ENCODE data around the gene PSMA1. TPM values are rescaled to one million over a fixed set of nuclear protein-coding genes. Genes with fewer than 3 reads are reported as not detected.
"Not testable (repeated sequence)": the region's sequence is repeated elsewhere in the genome, so short reads cannot be mapped to it uniquely, and the experiment has no call there.

The PSMA1 gene
- total RNA-seq, 2 donors from 2014 or later, result 71.3 to 73.5 TPM

DNA sequence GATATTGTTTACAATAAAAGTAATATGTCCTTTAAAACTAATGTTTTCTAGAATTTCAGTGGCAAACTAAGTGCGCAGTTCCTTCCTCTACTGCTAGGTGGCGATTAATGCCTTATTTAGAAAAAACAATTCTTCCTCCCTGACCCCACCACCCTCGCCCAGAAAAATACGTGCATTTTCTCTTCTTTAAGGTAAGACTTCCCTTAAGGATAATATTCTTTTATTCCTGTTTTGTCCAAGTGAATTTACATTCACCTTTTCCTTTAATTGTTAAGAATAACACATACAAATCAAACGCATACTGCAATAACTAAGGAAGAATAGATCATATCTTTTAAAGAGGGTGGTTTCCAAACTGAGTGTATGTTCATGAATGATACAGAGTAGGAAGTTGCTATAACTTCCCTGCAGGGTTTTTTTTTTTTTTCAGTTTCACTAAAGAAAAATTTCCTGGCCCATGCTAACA is 17.0 kb upstream of the PSMA1 start:
- H3K27me3 ChIP-seq, result no peaks in the 10 kb centered on the region
- peaks cover 41% of the 10 kb centered on the region for H3K4me1 ChIP-seq
- peak overlapping the region in 1 of 4 donors; percentile 7 for H3K27ac ChIP-seq
- WGBS, 2 donors, result 2 to 7% methylated on average over 5 of the region's 5 CpGs
- H3K9me3 ChIP-seq, result no peaks in the 10 kb centered on the region
- DNase-seq, result peak in 3 of 4 donors; percentile 42 to 60 (median 53)
- no peak for TF ChIP-seq POLR2A (IDR thresholded peaks at IDR 0.05)
- TF ChIP-seq, protein P1, sequence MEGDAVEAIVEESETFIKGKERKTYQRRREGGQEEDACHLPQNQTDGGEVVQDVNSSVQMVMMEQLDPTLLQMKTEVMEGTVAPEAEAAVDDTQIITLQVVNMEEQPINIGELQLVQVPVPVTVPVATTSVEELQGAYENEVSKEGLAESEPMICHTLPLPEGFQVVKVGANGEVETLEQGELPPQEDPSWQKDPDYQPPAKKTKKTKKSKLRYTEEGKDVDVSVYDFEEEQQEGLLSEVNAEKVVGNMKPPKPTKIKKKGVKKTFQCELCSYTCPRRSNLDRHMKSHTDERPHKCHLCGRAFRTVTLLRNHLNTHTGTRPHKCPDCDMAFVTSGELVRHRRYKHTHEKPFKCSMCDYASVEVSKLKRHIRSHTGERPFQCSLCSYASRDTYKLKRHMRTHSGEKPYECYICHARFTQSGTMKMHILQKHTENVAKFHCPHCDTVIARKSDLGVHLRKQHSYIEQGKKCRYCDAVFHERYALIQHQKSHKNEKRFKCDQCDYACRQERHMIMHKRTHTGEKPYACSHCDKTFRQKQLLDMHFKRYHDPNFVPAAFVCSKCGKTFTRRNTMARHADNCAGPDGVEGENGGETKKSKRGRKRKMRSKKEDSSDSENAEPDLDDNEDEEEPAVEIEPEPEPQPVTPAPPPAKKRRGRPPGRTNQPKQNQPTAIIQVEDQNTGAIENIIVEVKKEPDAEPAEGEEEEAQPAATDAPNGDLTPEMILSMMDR (IDR thresholded peaks at IDR 0.05), result peak; percentile 57 to 86 (median 73)
- intact Hi-C loops (cut with DNase I), result loop anchor here (5.0 kb wide), 1 partner anchor 370 kb away; no protein-coding TSS in a partner anchor
- ATAC-seq, result peak; percentile 34
- no peak overlapping the region for H3K4me3 ChIP-seq
- no peaks in the 10 kb centered on the region for H3K36me3 ChIP-seq (replicated peaks in 1 of 2; ENCODE audit: insufficient read depth in 1 of 2, low read depth in 2 of 2)

DNA sequence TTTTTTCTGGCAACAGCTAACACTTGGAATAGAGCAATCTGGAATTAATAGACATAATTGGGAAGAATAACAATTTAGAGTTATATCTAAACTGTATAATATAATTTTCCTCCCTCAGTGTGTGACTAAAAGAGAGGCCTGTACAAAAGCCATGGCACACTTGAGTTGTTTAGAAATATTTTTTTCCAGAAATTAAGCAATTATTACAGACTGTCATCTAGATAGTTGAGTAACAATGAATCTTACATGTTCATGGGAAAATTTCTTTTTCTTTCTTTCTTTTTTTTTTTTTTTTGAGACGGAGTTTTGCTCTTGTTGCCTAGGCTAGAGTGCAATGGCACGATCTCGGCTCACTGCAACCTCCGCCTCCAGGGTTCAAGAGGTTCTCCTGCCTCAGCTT is 15.0 kb upstream of the PSMA1 start:
- not testable (repeated sequence) for ATAC-seq; H3K27ac ChIP-seq; H3K4me3 ChIP-seq; H3K9me3 ChIP-seq; DNase-seq; H3K36me3 ChIP-seq (replicated peaks in 1 of 2; ENCODE audit: insufficient read depth in 1 of 2, low read depth in 2 of 2); H3K27me3 ChIP-seq
- peaks cover 25% of the 10 kb centered on the region for H3K4me1 ChIP-seq
- intact Hi-C loops (cut with DNase I), result loop anchor here (5.0 kb wide), 1 partner anchor 372 kb away; no protein-coding TSS in a partner anchor
- WGBS, 2 donors, result 81 to 90% methylated on average over 4 of the region's 4 CpGs

DNA sequence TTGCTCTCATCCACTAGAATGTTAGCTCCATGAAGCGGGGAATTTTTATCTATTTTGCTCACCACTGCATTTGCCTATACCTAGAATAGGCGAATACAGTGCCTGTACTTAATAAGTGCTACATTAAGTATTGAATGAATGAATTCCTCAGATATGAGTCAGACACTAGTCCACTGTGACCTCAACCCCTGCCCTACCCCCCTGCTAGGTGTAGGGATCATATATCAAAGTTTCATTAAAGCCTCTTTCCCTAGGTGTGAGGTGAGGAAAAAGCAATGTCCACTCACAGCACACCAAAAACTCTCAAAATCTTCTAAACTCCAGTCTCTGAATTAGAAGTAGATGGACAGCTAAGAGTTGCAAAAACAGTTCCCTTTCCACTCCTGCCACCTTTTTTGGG is 9.8 kb upstream of the PSMA1 start:
- no peak overlapping the region for H3K27ac ChIP-seq
- H3K4me1 ChIP-seq, result no peaks in the 10 kb centered on the region
- intact Hi-C loops (cut with DNase I), result no loop called here
- TF ChIP-seq, protein P1 (IDR thresholded peaks at IDR 0.05), result no peak
- no peak for TF ChIP-seq POLR2A (IDR thresholded peaks at IDR 0.05)
- no peak for DNase-seq
- H3K4me3 ChIP-seq, result no peak overlapping the region
- H3K27me3 ChIP-seq, result no peaks in the 10 kb centered on the region
- WGBS, 2 donors, result 74 to 87% methylated on average over 2 of the region's 2 CpGs
- no peak for ATAC-seq
- no peaks in the 10 kb centered on the region for H3K36me3 ChIP-seq (replicated peaks in 1 of 2; ENCODE audit: insufficient read depth in 1 of 2, low read depth in 2 of 2)
- H3K9me3 ChIP-seq, result no peaks in the 10 kb centered on the region

DNA sequence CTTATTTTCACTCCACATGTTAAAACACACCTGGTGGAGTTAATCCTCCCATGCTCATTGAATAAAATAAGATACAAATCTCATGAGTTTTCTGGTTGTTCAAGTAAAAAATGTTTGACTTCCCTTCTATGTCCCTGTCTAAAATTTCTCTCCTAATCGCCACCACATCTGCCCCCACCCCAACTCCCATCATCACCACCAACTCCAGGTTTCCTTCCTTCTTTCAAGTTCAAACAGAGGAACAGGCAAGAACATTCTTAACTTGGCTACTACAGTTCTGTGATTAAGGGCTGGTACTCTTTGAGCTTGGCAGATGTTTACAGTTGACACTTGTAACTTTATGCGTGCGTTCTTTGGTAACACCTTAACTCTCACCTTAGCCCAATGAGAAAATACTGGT is 9.1 kb upstream of the PSMA1 start:
- 65 to 68% methylated on average over 3 of the region's 3 CpGs for WGBS, 2 donors
- no peak overlapping the region for H3K27ac ChIP-seq
- H3K4me3 ChIP-seq, result no peak overlapping the region
- ATAC-seq (no peak), DNase-seq (no peak)
- no peaks in the 10 kb centered on the region for H3K4me1 ChIP-seq
- no peaks in the 10 kb centered on the region for H3K36me3 ChIP-seq (replicated peaks in 1 of 2; ENCODE audit: insufficient read depth in 1 of 2, low read depth in 2 of 2)
- TF ChIP-seq, protein P1 (IDR thresholded peaks at IDR 0.05), result no peak
- TF ChIP-seq POLR2A (IDR thresholded peaks at IDR 0.05), result no peak
- no peaks in the 10 kb centered on the region for H3K27me3 ChIP-seq
- no peaks in the 10 kb centered on the region for H3K9me3 ChIP-seq
- intact Hi-C loops (cut with DNase I), result no loop called here

DNA sequence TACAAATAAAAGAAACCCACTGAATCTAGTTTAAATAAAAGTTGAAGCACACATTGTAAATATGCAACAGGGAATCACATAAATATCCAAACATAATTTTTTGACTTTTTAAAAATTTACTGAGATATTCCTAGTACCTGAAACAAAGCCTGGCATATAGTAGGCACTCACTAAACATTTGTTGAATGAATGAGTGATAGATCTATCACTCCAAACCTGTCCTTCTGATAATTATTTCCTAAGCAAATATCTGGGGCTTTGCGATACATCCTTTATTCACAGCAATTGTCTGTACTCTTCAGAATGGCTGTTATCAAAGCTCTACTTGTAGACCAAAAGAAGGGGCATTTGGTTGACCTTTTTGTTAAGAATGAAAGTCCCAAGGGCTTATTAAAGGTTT is 2.6 kb upstream of the PSMA1 start:
- Histone ChIP-seq H3K27ac (no peak overlapping the region), H3K27me3 (no peaks in the 10 kb centered on the region), H3K4me1 (peaks cover 15% of the 10 kb centered on the region), H3K36me3 (replicated peaks in 1 of 2; ENCODE audit: insufficient read depth in 1 of 2, low read depth in 2 of 2) (no peaks in the 10 kb centered on the region), H3K4me3 (no peak overlapping the region), H3K9me3 (no peaks in the 10 kb centered on the region)
- 95 to 100% methylated on average over 1 of the region's 1 CpG for WGBS, 2 donors
- TF ChIP-seq POLR2A (IDR thresholded peaks at IDR 0.05), result no peak
- TF ChIP-seq, protein P1 (IDR thresholded peaks at IDR 0.05), result no peak
- ATAC-seq (no peak), DNase-seq (no peak)
- intact Hi-C loops (cut with DNase I), result no loop called here
